HEK293T (cell line): ENCODE measurements around the gene SLC17A9.

Experiments used
- CTCF ChIA-PET: fragments of 350-600 bp; formaldehyde crosslinking; extraction: SDS; loops from one replicate; lab custom pipeline; 2021; ENCODE audit warnings: antibody characterized with exemption, inconsistent platforms; lab: Yijun Ruan, JAX
- POLR2A ChIA-PET: fragments of 350-600 bp; formaldehyde crosslinking; extraction: SDS; loops from one replicate; lab custom pipeline; 2020; ENCODE audit warnings: antibody characterized with exemption, inconsistent platforms; lab: Yijun Ruan, JAX
- DNase-seq: peaks from one replicate; pipeline ENCODE4 v3.0.0; 2012; ENCODE audit warnings: mixed read lengths; ENCODE audit errors: extremely low spot score
- ARNT ChIP-seq: fragments of 450-650 bp; IDR thresholded peaks from 2 replicates; pipeline ENCODE4 v1.6.1; 2017; ENCODE audit warnings: mild to moderate bottlenecking
- BHLHE40 ChIP-seq: fragments of 450-650 bp; IDR thresholded peaks from 2 replicates; pipeline ENCODE4 v1.6.1; 2016; ENCODE audit warnings: mild to moderate bottlenecking, moderate library complexity, borderline replicate concordance
- CTBP1 ChIP-seq: fragments of 450-650 bp; IDR thresholded peaks from 2 replicates; pipeline ENCODE4 v1.6.1; 2016; ENCODE audit warnings: borderline replicate concordance
- ELF4 ChIP-seq: fragments of 450-650 bp; IDR thresholded peaks from 2 replicates; pipeline ENCODE4 v1.6.1; 2017; ENCODE audit warnings: antibody characterized with exemption
- FOXA1 ChIP-seq: fragments of 450-650 bp; IDR thresholded peaks from 2 replicates; pipeline ENCODE4 v1.6.1; 2016; ENCODE audit warnings: mild to moderate bottlenecking
- FOXK2 ChIP-seq: fragments of 450-650 bp; IDR thresholded peaks from 2 replicates; pipeline ENCODE4 v1.6.1; 2016; ENCODE audit warnings: mild to moderate bottlenecking
- FOXM1 ChIP-seq: fragments of 450-650 bp; IDR thresholded peaks from 2 replicates; pipeline ENCODE4 v1.6.1; 2017; ENCODE audit warnings: mild to moderate bottlenecking, borderline replicate concordance
- HDGF ChIP-seq: fragments of 450-650 bp; IDR thresholded peaks from 2 replicates; pipeline ENCODE4 v1.6.1; 2017; ENCODE audit warnings: antibody characterized with exemption, borderline replicate concordance
- L3MBTL2 ChIP-seq: fragments of 450-650 bp; conservative IDR thresholded peaks from 2 replicates; pipeline ENCODE4 v1.6.1; 2016; ENCODE audit warnings: mild to moderate bottlenecking
- LEF1 ChIP-seq: fragments of 450-650 bp; IDR thresholded peaks from 2 replicates; pipeline ENCODE4 v1.6.1; 2017; ENCODE audit warnings: mild to moderate bottlenecking, borderline replicate concordance
- NFRKB ChIP-seq: fragments of 450-650 bp; IDR thresholded peaks from 2 replicates; pipeline ENCODE4 v1.6.1; 2016; ENCODE audit warnings: mild to moderate bottlenecking, moderate library complexity
- SP1 ChIP-seq: fragments of 450-650 bp; IDR thresholded peaks from 2 replicates; pipeline ENCODE4 v1.6.1; 2017
- SUZ12 ChIP-seq: fragments of 450-650 bp; IDR thresholded peaks from 2 replicates; pipeline ENCODE4 v1.6.1; 2016; ENCODE audit warnings: mild to moderate bottlenecking
- TARDBP ChIP-seq: fragments of 450-650 bp; IDR thresholded peaks from 2 replicates; pipeline ENCODE4 v1.6.1; 2016
- ZNF384 ChIP-seq: fragments of 450-650 bp; IDR thresholded peaks from 2 replicates; pipeline ENCODE4 v1.6.1; 2016
- TF ChIP-seq, protein P1 (sequence below): fragments of 450-650 bp; IDR thresholded peaks from 2 replicates; pipeline ENCODE4 v1.6.1; 2016

Gene SLC17A9

DNA sequence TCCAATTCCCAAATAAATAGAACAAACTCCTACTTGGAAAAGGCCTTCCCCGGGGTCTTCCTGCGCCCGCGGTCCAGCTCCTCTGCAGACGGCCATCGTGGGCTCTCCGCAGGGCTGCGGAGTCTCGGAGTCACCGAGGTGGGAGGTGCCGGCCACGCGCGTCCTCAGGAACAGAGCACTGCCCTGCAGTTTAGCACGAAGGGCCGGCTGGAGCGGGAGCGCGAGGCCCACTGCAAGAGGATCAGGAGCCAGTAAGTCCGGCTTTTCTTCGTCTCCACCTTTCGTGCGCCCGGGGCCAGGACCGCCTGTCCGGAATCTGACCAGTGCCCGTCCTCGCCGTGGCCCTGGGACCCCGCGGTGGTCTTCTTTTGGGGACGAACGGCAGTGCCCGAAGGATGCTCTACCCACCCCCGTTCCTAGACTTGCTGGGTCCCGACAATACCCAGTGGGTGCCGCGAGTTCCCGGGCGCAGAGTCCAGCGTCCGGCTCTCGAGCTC is 52.9 kb downstream of the SLC17A9 start:
- no peak for TF ChIP-seq FOXK2
- TF ChIP-seq, protein P1, sequence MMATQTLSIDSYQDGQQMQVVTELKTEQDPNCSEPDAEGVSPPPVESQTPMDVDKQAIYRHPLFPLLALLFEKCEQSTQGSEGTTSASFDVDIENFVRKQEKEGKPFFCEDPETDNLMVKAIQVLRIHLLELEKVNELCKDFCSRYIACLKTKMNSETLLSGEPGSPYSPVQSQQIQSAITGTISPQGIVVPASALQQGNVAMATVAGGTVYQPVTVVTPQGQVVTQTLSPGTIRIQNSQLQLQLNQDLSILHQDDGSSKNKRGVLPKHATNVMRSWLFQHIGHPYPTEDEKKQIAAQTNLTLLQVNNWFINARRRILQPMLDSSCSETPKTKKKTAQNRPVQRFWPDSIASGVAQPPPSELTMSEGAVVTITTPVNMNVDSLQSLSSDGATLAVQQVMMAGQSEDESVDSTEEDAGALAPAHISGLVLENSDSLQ = no peak
- TF ChIP-seq ZNF384 = no peak
- TF ChIP-seq CTBP1 = no peak
- no peak for TF ChIP-seq SUZ12
- TF ChIP-seq BHLHE40 = no peak
- TF ChIP-seq NFRKB = no peak
- no peak for TF ChIP-seq HDGF
- TF ChIP-seq SP1 = no peak
- TF ChIP-seq ARNT = no peak
- TF ChIP-seq L3MBTL2 = no peak
- TF ChIP-seq ELF4 = no peak
- no peak for TF ChIP-seq LEF1
- no peak for TF ChIP-seq FOXA1
- TF ChIP-seq FOXM1 = no peak
- DNase-seq = no peak
- ChIA-PET POLR2A (no interaction called here), CTCF (interaction anchor here (2.1 kb wide), 1 partner anchor 32 kb away, joined by 7 read pairs; no protein-coding TSS in a partner anchor)

DNA sequence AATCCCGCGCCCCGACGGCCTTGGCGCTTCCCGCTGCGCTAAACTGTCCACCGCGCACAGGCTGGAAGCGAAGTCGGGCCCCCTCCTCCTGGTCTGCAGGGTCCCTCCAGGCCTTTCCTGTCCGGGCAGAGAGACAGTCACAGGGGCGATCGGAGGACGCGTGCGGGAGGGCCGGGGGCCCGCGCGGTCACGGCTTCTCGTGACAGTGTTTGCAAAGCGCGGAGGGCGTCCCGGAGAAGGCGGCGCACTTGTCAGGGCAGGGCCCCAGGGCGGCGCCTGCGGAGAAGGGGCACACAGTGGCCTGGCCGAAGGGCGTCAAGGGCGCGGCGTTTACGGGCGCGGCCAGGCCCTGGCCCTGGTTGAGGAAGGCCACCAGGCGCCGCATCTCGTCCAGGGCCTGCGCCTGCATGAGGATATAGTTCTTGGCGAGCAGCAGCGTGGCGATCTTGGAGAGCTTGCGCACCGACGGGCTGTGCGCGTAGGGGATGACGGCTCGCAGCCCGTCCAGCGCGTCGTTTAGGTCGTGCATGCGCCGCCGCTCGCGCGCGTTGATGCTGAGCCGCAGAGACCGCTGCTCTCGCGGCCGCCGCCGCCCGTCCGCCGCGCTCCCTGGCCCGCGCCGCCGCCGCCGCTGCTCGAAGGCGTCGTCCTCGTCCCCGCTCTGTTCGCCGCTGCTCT is 53.5 kb downstream of the SLC17A9 start:
- POLR2A ChIA-PET = interaction anchor here (1.0 kb wide), 1 partner anchor 24 kb away, joined by 3 read pairs; no protein-coding TSS in a partner anchor
- CTCF ChIA-PET = interaction anchor here (2.1 kb wide), 1 partner anchor 33 kb away, joined by 7 read pairs; no protein-coding TSS in a partner anchor
- no peak for TF ChIP-seq FOXM1
- DNase-seq = no peak

DNA sequence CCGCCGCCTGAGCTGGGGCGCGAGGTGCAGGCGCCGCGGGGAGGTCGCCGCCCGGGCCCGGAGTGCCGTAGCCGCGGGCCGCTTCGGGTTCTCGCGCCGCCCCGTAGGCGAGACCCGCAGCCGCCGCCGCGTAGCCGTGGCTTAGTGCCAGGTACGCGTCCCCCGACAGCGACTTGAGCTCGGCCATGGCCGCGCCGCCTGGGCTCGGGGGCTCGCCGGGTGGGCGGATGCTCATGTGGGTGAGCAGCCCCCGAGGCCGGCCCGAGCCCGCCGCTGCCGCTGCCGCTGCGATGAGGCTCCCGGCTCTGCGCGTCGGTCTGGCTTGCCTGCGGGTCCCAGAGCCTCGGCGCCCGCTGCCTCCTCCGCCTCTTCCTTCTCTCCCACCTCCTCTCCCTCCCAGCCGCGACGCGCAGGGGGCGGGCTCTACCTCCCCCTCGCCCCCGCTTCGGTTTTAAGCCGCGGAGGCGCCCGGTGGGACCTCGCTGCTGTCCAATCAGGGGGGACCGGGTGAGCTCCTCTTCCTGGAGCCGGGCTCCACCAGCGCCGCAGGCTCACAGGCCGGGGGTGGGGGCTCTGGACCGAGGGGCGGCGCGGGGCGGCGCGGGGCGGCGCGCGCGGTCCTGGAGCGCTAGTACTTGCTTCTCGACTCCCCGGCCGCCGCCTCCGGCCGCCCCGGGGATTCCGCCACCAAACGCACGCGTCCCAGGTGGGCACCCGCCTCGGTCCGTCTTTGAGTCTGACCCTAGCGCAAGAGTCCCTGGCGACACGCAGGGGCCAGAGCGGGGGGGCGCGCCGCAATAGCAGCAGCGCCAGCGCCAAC is 54.2 kb downstream of the SLC17A9 start, which contains the start of gene BHLHE23:
TSS of gene BHLHE23 (minus strand) at position 425 of the 820 bp plus-strand sequence. CDS start at position 235, 190 bp downstream.
- POLR2A ChIA-PET = interaction anchor here (0.6 to 1.0 kb wide), 2 partner anchors 25 to 210 kb away, joined by 3 read pairs; no protein-coding TSS in a partner anchor
- no peak for TF ChIP-seq ARNT
- TF ChIP-seq SUZ12 = no peak
- CTCF ChIA-PET = interaction anchor here (2.1 kb wide), 1 partner anchor 34 kb away, joined by 7 read pairs; no protein-coding TSS in a partner anchor
- peak; percentile 58 for DNase-seq

DNA sequence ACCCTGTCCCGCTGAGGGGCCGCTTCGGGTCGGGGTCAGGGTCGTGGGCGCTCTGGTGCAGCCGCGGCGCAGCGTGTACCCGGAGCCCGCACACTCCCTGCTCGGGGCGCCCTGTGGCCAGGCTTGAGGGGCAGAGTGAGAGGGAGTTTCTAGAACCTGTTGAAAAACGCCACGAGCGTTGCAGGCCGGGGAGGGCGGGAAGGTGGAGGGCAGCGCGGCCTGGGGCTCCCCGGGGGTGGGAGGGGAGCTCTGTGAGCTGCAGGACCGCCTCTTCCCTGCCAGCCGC is 54.8 kb downstream of the SLC17A9 start:
- ChIA-PET POLR2A (interaction anchor here (1.0 kb wide), 1 partner anchor 25 kb away, joined by 3 read pairs; no protein-coding TSS in a partner anchor), CTCF (interaction anchor here (2.1 kb wide), 1 partner anchor 34 kb away, joined by 7 read pairs; no protein-coding TSS in a partner anchor)
- no peak for DNase-seq

DNA sequence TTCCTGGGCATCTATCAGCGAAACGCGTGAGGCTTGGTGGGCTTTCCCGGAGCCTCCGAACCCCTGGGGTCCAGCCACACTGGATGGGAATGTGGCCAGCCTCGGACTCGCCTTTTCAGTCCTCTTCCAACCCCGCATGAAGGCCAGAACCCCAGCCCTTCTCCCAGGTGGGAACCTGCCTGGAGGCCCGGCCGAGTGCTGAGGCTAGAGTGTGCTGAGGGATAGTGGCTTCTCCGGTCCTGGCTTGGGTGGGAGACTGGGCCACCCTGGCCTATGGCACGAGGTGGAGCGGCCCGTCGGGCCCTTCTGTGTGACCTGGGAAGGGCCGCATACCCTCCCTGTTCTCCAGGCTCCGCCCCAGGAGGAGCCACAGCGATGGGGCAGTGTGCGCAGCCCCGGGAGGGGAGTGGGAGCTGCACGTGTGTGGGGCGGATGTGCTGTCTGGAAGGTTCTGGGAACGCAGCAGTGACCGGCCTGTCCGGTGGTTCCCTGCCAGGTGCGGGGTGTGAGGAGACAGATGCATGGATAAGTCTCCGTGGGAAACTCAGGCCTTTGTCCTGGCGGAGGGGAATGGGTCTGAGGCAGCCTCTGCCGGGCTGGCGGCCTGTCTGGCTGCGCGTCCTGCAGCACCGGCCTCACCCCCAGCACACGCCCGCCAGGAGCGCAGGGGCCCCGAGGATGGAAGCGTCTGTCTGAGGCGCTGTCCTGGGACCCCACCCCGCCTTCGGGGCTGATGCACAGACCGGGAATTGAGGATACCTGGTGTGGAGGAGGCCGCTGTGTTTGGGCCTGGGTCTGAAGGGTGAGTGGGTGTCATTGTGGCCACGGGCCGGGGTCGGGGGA is 55.4 kb downstream of the SLC17A9 start:
- TF ChIP-seq SUZ12 (no peak), L3MBTL2 (no peak), ZNF384 (no peak), ELF4 (no peak), SP1 (no peak), HDGF (no peak), TARDBP (no peak), LEF1 (no peak), FOXK2 (no peak), CTBP1 (no peak), BHLHE40 (no peak)
- TF ChIP-seq, protein P1 = no peak
- DNase-seq = no peak
- ChIA-PET CTCF (no interaction called here), POLR2A (interaction anchor here (1.0 kb wide), 1 partner anchor 69 kb away, joined by 3 read pairs; the partner anchor contains the start of gene GID8)

More for the DNA sequence above, 54.8 kb downstream of the SLC17A9 start:
- TF ChIP-seq ARNT = no peak
- no peak for TF ChIP-seq TARDBP
- TF ChIP-seq L3MBTL2 = no peak
- TF ChIP-seq, protein P1 = no peak
- no peak for TF ChIP-seq ELF4
- TF ChIP-seq LEF1 = no peak
- no peak for TF ChIP-seq NFRKB
- TF ChIP-seq SP1 = no peak
